Measurements from ENCODE around the gene SYNGR4. TPM values are rescaled to one million over a fixed set of nuclear protein-coding genes. Genes with fewer than 3 reads are reported as not detected.

SYNGR4 gene
- total RNA-seq, 1 experiment from 2014 or later, result not detected

DNA sequence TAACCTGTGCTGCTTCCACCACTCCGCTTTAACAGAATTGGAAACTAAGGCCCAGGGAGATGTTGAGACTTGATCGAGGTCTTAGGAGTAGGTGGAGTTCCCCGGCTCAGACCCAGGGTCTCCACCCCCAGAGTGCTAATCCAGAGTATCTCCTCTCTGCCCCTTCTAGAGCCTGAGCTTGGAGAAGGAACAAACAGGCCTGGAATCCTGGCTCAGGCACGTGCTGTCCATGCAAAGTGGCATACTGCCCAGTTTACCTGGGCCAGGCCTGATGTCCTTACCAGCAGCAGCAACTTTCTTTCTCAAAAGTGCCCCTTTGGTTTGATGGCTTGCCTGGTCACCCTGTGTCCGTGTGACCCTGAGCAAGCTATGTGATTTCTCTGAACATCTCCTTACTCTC, 3.7 kb downstream of the SYNGR4 start:
- Mint-ChIP-seq H3K27ac (no peak overlapping the region), H3K9me3 (no peaks in the 10 kb centered on the region)
- TF ChIP-seq EMX1 (CRISPR knock-in tag; IDR thresholded peaks at IDR 0.05) (no peak), JAZF1 (CRISPR knock-in tag; IDR thresholded peaks at IDR 0.05) (no peak), ZNF671 (CRISPR knock-in tag; IDR thresholded peaks at IDR 0.05) (no peak), NFE2L1 (CRISPR knock-in tag; IDR thresholded peaks at IDR 0.05) (no peak), TEAD1 (CRISPR knock-in tag; IDR thresholded peaks at IDR 0.05) (no peak), CREB1 (CRISPR knock-in tag; IDR thresholded peaks at IDR 0.05) (no peak), OVOL2 (CRISPR knock-in tag; IDR thresholded peaks at IDR 0.05; ENCODE audit: borderline replicate concordance) (no peak), ZBTB21 (CRISPR knock-in tag; IDR thresholded peaks at IDR 0.05; ENCODE audit: borderline replicate concordance) (no peak), SMAD4 (CRISPR knock-in tag; IDR thresholded peaks at IDR 0.05) (no peak)
- TF ChIP-seq, protein P1, sequence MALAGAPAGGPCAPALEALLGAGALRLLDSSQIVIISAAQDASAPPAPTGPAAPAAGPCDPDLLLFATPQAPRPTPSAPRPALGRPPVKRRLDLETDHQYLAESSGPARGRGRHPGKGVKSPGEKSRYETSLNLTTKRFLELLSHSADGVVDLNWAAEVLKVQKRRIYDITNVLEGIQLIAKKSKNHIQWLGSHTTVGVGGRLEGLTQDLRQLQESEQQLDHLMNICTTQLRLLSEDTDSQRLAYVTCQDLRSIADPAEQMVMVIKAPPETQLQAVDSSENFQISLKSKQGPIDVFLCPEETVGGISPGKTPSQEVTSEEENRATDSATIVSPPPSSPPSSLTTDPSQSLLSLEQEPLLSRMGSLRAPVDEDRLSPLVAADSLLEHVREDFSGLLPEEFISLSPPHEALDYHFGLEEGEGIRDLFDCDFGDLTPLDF (CRISPR knock-in tag; IDR thresholded peaks at IDR 0.05), result no peak
- TF ChIP-seq, protein P2, sequence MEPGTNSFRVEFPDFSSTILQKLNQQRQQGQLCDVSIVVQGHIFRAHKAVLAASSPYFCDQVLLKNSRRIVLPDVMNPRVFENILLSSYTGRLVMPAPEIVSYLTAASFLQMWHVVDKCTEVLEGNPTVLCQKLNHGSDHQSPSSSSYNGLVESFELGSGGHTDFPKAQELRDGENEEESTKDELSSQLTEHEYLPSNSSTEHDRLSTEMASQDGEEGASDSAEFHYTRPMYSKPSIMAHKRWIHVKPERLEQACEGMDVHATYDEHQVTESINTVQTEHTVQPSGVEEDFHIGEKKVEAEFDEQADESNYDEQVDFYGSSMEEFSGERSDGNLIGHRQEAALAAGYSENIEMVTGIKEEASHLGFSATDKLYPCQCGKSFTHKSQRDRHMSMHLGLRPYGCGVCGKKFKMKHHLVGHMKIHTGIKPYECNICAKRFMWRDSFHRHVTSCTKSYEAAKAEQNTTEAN (CRISPR knock-in tag; IDR thresholded peaks at IDR 0.05), result no peak
- TF ChIP-seq, protein P3, sequence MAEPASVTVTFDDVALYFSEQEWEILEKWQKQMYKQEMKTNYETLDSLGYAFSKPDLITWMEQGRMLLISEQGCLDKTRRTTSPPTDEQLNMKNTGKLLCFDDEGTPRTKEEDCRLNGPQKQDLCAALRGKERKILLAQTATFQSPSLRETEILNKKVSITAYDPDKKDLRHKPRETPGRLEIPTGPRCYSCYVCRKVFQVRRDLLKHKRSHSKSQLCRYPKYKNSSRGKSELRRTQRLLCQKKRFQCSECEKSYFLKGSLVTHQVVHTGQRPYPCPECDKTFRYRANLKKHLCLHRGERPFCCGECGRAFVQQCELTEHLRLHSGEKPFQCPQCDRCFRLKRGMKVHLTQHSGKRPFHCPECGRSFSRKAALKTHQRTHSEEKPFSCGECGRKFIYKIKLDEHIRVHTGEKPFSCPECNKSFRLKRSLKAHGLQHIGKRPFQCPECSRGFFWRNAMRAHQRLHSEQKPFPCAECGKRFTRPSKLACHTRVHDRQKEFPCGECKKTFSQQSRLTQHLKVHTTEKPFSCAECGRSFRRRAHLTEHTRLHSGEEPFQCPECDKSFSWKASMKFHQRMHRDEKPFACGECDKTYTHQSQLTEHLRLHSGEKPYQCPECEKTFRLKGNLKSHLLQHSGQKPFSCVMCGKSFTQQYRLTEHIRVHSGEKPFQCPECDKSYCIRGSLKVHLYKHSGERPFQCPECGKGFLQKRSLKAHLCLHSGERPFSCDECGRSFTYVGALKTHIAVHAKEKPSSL (CRISPR knock-in tag; conservative IDR thresholded peaks at IDR 0.05), result no peak
- TF ChIP-seq, protein P4, sequence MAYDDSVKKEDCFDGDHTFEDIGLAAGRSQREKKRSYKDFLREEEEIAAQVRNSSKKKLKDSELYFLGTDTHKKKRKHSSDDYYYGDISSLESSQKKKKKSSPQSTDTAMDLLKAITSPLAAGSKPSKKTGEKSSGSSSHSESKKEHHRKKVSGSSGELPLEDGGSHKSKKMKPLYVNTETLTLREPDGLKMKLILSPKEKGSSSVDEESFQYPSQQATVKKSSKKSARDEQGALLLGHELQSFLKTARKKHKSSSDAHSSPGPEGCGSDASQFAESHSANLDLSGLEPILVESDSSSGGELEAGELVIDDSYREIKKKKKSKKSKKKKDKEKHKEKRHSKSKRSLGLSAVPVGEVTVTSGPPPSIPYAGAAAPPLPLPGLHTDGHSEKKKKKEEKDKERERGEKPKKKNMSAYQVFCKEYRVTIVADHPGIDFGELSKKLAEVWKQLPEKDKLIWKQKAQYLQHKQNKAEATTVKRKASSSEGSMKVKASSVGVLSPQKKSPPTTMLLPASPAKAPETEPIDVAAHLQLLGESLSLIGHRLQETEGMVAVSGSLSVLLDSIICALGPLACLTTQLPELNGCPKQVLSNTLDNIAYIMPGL (CRISPR knock-in tag; IDR thresholded peaks at IDR 0.05), result no peak
- TF ChIP-seq, protein P5, sequence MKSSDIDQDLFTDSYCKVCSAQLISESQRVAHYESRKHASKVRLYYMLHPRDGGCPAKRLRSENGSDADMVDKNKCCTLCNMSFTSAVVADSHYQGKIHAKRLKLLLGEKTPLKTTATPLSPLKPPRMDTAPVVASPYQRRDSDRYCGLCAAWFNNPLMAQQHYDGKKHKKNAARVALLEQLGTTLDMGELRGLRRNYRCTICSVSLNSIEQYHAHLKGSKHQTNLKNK (CRISPR knock-in tag; IDR thresholded peaks at IDR 0.05), result no peak
- TF ChIP-seq, protein P6, sequence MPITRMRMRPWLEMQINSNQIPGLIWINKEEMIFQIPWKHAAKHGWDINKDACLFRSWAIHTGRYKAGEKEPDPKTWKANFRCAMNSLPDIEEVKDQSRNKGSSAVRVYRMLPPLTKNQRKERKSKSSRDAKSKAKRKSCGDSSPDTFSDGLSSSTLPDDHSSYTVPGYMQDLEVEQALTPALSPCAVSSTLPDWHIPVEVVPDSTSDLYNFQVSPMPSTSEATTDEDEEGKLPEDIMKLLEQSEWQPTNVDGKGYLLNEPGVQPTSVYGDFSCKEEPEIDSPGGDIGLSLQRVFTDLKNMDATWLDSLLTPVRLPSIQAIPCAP (CRISPR knock-in tag; IDR thresholded peaks at IDR 0.05), result no peak

DNA sequence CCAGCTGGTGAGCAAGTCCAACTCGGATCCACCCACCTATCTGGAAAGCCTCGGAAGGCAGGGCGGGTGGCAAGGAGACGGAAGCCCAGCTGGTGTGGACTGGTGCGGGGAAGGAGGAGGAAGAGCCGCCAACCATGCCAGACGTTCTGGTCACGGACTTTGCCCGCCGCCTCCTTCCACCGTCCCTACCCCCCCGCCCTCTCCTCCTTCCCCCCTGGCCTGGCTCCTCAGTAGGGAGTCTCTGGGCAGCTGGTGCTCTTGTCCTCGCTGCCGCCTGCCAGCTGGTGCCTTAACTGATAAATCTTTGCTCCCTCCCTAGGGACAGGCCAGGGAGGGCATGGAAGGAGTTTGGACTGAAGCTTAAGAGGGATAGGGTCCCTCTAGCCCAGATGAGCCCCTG, 4.8 kb downstream of the SYNGR4 start:
- H3K4me3 Mint-ChIP-seq, result no peak overlapping the region
- no peak overlapping the region for H3K27ac Mint-ChIP-seq
- ChIA-PET CTCF (interaction anchor here (1.8 kb wide), 1 partner anchor 18 kb away, joined by 6 read pairs; no protein-coding TSS in a partner anchor), POLR2A (interaction anchor here (0.6 kb wide), 1 partner anchor 17 kb away, joined by 3 read pairs; no protein-coding TSS in a partner anchor)
- peaks cover 30% of the 10 kb centered on the region for H3K27me3 Mint-ChIP-seq (ENCODE audit: low read depth)
- 0 out of 2 replicates have a peak, but pooled peaks cover 8% of the 10 kb centered on the region for H3K4me1 Mint-ChIP-seq
- no peaks in the 10 kb centered on the region for H3K36me3 Mint-ChIP-seq
- DNase-seq (ENCODE audit: low spot score) (no peak), ATAC-seq (no peak)
- no peaks in the 10 kb centered on the region for H3K9me3 Mint-ChIP-seq
- TF ChIP-seq, protein P7, sequence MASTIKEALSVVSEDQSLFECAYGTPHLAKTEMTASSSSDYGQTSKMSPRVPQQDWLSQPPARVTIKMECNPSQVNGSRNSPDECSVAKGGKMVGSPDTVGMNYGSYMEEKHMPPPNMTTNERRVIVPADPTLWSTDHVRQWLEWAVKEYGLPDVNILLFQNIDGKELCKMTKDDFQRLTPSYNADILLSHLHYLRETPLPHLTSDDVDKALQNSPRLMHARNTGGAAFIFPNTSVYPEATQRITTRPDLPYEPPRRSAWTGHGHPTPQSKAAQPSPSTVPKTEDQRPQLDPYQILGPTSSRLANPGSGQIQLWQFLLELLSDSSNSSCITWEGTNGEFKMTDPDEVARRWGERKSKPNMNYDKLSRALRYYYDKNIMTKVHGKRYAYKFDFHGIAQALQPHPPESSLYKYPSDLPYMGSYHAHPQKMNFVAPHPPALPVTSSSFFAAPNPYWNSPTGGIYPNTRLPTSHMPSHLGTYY (CRISPR knock-in tag; IDR thresholded peaks at IDR 0.05), result no peak
- TF ChIP-seq ELF4 (CRISPR knock-in tag; IDR thresholded peaks at IDR 0.05; ENCODE audit: low read depth) (no peak), CREB1 (CRISPR knock-in tag; IDR thresholded peaks at IDR 0.05) (no peak), EMX1 (CRISPR knock-in tag; IDR thresholded peaks at IDR 0.05) (no peak), ZNF219 (CRISPR knock-in tag; IDR thresholded peaks at IDR 0.05; ENCODE audit: borderline replicate concordance) (no peak), NFYB (CRISPR knock-in tag; conservative IDR thresholded peaks at IDR 0.05; ENCODE audit: low read depth) (no peak)
- TF ChIP-seq, protein P8, sequence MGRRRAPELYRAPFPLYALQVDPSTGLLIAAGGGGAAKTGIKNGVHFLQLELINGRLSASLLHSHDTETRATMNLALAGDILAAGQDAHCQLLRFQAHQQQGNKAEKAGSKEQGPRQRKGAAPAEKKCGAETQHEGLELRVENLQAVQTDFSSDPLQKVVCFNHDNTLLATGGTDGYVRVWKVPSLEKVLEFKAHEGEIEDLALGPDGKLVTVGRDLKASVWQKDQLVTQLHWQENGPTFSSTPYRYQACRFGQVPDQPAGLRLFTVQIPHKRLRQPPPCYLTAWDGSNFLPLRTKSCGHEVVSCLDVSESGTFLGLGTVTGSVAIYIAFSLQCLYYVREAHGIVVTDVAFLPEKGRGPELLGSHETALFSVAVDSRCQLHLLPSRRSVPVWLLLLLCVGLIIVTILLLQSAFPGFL (CRISPR knock-in tag; IDR thresholded peaks at IDR 0.05; ENCODE audit: borderline replicate concordance), result no peak
- TF ChIP-seq, protein P9, sequence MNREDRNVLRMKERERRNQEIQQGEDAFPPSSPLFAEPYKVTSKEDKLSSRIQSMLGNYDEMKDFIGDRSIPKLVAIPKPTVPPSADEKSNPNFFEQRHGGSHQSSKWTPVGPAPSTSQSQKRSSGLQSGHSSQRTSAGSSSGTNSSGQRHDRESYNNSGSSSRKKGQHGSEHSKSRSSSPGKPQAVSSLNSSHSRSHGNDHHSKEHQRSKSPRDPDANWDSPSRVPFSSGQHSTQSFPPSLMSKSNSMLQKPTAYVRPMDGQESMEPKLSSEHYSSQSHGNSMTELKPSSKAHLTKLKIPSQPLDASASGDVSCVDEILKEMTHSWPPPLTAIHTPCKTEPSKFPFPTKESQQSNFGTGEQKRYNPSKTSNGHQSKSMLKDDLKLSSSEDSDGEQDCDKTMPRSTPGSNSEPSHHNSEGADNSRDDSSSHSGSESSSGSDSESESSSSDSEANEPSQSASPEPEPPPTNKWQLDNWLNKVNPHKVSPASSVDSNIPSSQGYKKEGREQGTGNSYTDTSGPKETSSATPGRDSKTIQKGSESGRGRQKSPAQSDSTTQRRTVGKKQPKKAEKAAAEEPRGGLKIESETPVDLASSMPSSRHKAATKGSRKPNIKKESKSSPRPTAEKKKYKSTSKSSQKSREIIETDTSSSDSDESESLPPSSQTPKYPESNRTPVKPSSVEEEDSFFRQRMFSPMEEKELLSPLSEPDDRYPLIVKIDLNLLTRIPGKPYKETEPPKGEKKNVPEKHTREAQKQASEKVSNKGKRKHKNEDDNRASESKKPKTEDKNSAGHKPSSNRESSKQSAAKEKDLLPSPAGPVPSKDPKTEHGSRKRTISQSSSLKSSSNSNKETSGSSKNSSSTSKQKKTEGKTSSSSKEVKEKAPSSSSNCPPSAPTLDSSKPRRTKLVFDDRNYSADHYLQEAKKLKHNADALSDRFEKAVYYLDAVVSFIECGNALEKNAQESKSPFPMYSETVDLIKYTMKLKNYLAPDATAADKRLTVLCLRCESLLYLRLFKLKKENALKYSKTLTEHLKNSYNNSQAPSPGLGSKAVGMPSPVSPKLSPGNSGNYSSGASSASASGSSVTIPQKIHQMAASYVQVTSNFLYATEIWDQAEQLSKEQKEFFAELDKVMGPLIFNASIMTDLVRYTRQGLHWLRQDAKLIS (CRISPR knock-in tag; IDR thresholded peaks at IDR 0.05; ENCODE audit: borderline replicate concordance), result no peak

More for the DNA sequence above, 3.7 kb downstream of the SYNGR4 start:
- H3K4me3 Mint-ChIP-seq, result no peak overlapping the region
- peaks cover 9% of the 10 kb centered on the region for H3K4me1 Mint-ChIP-seq
- ChIA-PET CTCF (interaction anchor here (1.2 to 1.8 kb wide), 2 partner anchors 17 to 23 kb away, joined by 6 to 7 read pairs; partner anchors contain the start of gene KDELR1), POLR2A (no interaction called here)
- DNase-seq (ENCODE audit: low spot score) (no peak), ATAC-seq (no peak)
- peaks cover 26% of the 10 kb centered on the region for H3K27me3 Mint-ChIP-seq (ENCODE audit: low read depth)
- H3K36me3 Mint-ChIP-seq, result no peaks in the 10 kb centered on the region

All from WTC11 (cell line).